Measurements from ENCODE around the gene PAQR4. TPM values are rescaled to one million over a fixed set of nuclear protein-coding genes. Genes with fewer than 3 reads are reported as not detected.

PAQR4 gene
- total RNA-seq, 2 donors from 2014 or later: 8.8 to 13.2 TPM

GRCh38 chr16:3013998-3014690 lies 45.0 kb downstream of the PAQR4 start:
- H3K27me3 ChIP-seq: no peaks in the 10 kb centered on the region
- 52 to 71% methylated on average over 4 to 9 of the region's 12 CpGs for WGBS, 2 donors

DNA sequence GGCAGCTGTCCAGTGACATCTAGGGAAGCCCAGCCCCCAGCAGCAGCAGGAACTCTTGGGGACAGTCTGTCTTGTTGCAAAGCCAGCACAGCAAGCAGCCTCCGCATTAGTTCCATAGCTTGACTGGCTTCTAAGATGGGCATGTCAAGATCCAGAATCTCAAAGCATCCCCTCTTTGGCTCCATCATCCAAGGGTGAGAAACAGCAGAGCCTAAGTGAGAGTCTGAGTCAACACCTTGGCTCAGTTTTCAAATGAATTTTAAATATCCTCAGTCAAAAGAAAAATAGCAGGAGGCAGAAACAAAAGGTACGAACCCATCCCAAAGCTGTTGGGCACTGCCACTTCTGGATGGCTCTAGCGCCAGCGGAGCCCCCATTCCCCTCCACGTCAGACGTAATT lies 45.8 kb downstream of the PAQR4 start:
- DNase-seq: no peak
- H3K27me3 ChIP-seq: no peaks in the 10 kb centered on the region
- H3K4me1 ChIP-seq: peaks cover 67% of the 10 kb centered on the region
- intact Hi-C loops (cut with DNase I): no loop called here
- TF ChIP-seq POLR2A (IDR thresholded peaks at IDR 0.05): no peak
- TF ChIP-seq, protein P1, sequence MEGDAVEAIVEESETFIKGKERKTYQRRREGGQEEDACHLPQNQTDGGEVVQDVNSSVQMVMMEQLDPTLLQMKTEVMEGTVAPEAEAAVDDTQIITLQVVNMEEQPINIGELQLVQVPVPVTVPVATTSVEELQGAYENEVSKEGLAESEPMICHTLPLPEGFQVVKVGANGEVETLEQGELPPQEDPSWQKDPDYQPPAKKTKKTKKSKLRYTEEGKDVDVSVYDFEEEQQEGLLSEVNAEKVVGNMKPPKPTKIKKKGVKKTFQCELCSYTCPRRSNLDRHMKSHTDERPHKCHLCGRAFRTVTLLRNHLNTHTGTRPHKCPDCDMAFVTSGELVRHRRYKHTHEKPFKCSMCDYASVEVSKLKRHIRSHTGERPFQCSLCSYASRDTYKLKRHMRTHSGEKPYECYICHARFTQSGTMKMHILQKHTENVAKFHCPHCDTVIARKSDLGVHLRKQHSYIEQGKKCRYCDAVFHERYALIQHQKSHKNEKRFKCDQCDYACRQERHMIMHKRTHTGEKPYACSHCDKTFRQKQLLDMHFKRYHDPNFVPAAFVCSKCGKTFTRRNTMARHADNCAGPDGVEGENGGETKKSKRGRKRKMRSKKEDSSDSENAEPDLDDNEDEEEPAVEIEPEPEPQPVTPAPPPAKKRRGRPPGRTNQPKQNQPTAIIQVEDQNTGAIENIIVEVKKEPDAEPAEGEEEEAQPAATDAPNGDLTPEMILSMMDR (IDR thresholded peaks at IDR 0.05): no peak
- H3K36me3 ChIP-seq (replicated peaks in 1 of 2; ENCODE audit: insufficient read depth in 1 of 2, low read depth in 2 of 2): no peaks in the 10 kb centered on the region
- no peak overlapping the region for H3K4me3 ChIP-seq
- WGBS, 2 donors: 88 to 89% methylated on average over 6 of the region's 6 CpGs
- H3K27ac ChIP-seq: no peak overlapping the region
- no peaks in the 10 kb centered on the region for H3K9me3 ChIP-seq
- no peak for ATAC-seq

More at GRCh38 chr16:3013998-3014690, 45.0 kb downstream of the PAQR4 start:
- intact Hi-C loops (cut with DNase I): no loop called here
- TF ChIP-seq, protein P1 (IDR thresholded peaks at IDR 0.05): no peak
- Histone ChIP-seq H3K4me3 (no peak overlapping the region), H3K36me3 (replicated peaks in 1 of 2; ENCODE audit: insufficient read depth in 1 of 2, low read depth in 2 of 2) (no peaks in the 10 kb centered on the region), H3K27ac (peak overlapping the region in 2 of 4 donors; percentile 17 to 29), H3K9me3 (no peaks in the 10 kb centered on the region), H3K4me1 (peaks cover 67% of the 10 kb centered on the region)
- DNase-seq (no peak), ATAC-seq (no peak)

GRCh38 chr16:3015865-3016521 lies 46.8 kb downstream of the PAQR4 start:
- no peaks in the 10 kb centered on the region for H3K36me3 ChIP-seq (replicated peaks in 1 of 2; ENCODE audit: insufficient read depth in 1 of 2, low read depth in 2 of 2)
- H3K4me1 ChIP-seq: peaks cover 60% of the 10 kb centered on the region
- ATAC-seq (no peak), DNase-seq (no peak)
- intact Hi-C loops (cut with DNase I): no loop called here
- no peaks in the 10 kb centered on the region for H3K27me3 ChIP-seq
- 84 to 93% methylated on average over 7 to 11 of the region's 13 CpGs for whole genome bisulfite sequencing, 2 donors
- H3K4me3 ChIP-seq: no peak overlapping the region
- H3K27ac ChIP-seq: no peak overlapping the region
- no peaks in the 10 kb centered on the region for H3K9me3 ChIP-seq
- TF ChIP-seq, protein P1 (IDR thresholded peaks at IDR 0.05): no peak
- TF ChIP-seq POLR2A (IDR thresholded peaks at IDR 0.05): no peak

- Histone ChIP-seq H3K4me1 (peaks cover 58% of the 10 kb centered on the region), H3K36me3 (replicated peaks in 1 of 2; ENCODE audit: insufficient read depth in 1 of 2, low read depth in 2 of 2) (no peaks in the 10 kb centered on the region), H3K27me3 (no peaks in the 10 kb centered on the region), H3K27ac (no peak overlapping the region), H3K9me3 (no peaks in the 10 kb centered on the region), H3K4me3 (no peak overlapping the region)
- 76 to 96% methylated on average over 12 to 20 of the region's 20 CpGs for WGBS, 2 donors
- no peak for ATAC-seq
- no peak for TF ChIP-seq POLR2A (IDR thresholded peaks at IDR 0.05)
- TF ChIP-seq, protein P1 (IDR thresholded peaks at IDR 0.05): no peak
- DNase-seq: no peak
- intact Hi-C loops (cut with DNase I): no loop called here
Observed at GRCh38 chr16:3017344-3017743, 48.2 kb downstream of the PAQR4 start.

All from body of pancreas (tissue), 4 donors.